K562 (cell line): Measurements from ENCODE around the gene C19orf44. TPM values are rescaled to one million over a fixed set of nuclear protein-coding genes. Genes with fewer than 3 reads are reported as not detected.

Source experiments
- ASH1L ChIP-seq: fragments of 450-650 bp; IDR thresholded peaks from 2 replicates; pipeline ENCODE4 v1.6.1; 2018; ENCODE audit warnings: borderline replicate concordance, mild to moderate bottlenecking, low read depth; ENCODE audit not compliant: partially characterized antibody
- BMI1 ChIP-seq: fragments of 150-350 bp; IDR thresholded peaks from 2 replicates; pipeline ENCODE4 v1.6.1; 2014; ENCODE audit warnings: low read length
- CHD1 ChIP-seq: fragments of 200-600 bp; sonication (generic); IDR thresholded peaks from one replicate; pipeline ENCODE4 v1.6.1; 2012; ENCODE audit warnings: mild to moderate bottlenecking, moderate library complexity, low read length, inconsistent platforms
- CXXC5 ChIP-seq: fragments of 250-450 bp; sonication (Bioruptor Pico); IDR thresholded peaks from 2 replicates; pipeline ENCODE4 v1.8.0; 2022; ENCODE audit warnings: inconsistent platforms, mild to moderate bottlenecking, moderate library complexity
- HDAC1 ChIP-seq, 2 experiments: fragments of 450-650 bp; IDR thresholded peaks; 2 replicates each; pipeline ENCODE4 v1.6.1; 2016 to 2017; ENCODE audit warnings: inconsistent platforms in 1 of 2, mild to moderate bottlenecking in 1 of 2, moderate library complexity in 1 of 2
- IRF1 ChIP-seq: sonication (generic); formaldehyde crosslinking; IDR thresholded peaks from 2 replicates; pipeline ENCODE4 v1.8.0; 2022; ENCODE audit warnings: missing genetic modification reagents, mild to moderate bottlenecking, borderline replicate concordance
- KLF1 ChIP-seq: fragments of 450-650 bp; IDR thresholded peaks from 2 replicates; pipeline ENCODE4 v1.6.1; 2016; ENCODE audit warnings: missing genetic modification characterization, missing compliant biosample characterization
- L3MBTL2 ChIP-seq: fragments of 450-650 bp; IDR thresholded peaks from 2 replicates; pipeline ENCODE4 v1.6.1; 2016; ENCODE audit warnings: mild to moderate bottlenecking, moderate library complexity
- MLX ChIP-seq, 2 experiments: fragments of 450-650 bp in 1 of 2; sonication (generic) in 1 of 2; formaldehyde crosslinking; conservative IDR thresholded peaks; 2 replicates each; pipeline versions ENCODE4 v1.4.0 to v1.8.1; 2020 to 2022; ENCODE audit warnings: mild to moderate bottlenecking in 1 of 2, missing genetic modification reagents in 1 of 2
- NFATC3 ChIP-seq: fragments of 450-650 bp; IDR thresholded peaks from 2 replicates; pipeline ENCODE4 v1.6.1; 2017; ENCODE audit warnings: mild to moderate bottlenecking
- RAD21 ChIP-seq, 2 experiments: fragments of 250-450 bp in 1 of 2; fragments of 450-650 bp in 1 of 2; sonication (Bioruptor Pico) in 1 of 2; formaldehyde crosslinking in 1 of 2; IDR thresholded peaks in 1 of 2; conservative IDR thresholded peaks in 1 of 2; 2 replicates each; pipeline versions ENCODE4 v1.4.0 to v1.8.0; 2020 to 2022; ENCODE audit warnings: mild to moderate bottlenecking in 2 of 2, moderate library complexity in 1 of 2
- RBM15 ChIP-seq: fragments of 200-400 bp; formaldehyde crosslinking; IDR thresholded peaks from 2 replicates; pipeline ENCODE4 v1.6.1; 2018; ENCODE audit warnings: mild to moderate bottlenecking, low read length, moderate library complexity; ENCODE audit not compliant: insufficient read depth
- RBM39 ChIP-seq: fragments of 200-400 bp; formaldehyde crosslinking; optimal IDR thresholded peaks from 2 replicates; pipeline ENCODE3; 2018; ENCODE audit warnings: low read depth, low read length
- RFX1 ChIP-seq: fragments of 450-650 bp; IDR thresholded peaks from 2 replicates; pipeline ENCODE4 v1.6.1; 2016; ENCODE audit warnings: mild to moderate bottlenecking, moderate library complexity
- RNF2 ChIP-seq: sonication (generic); IDR thresholded peaks from 2 replicates; pipeline ENCODE4 v1.6.1; 2016
- SAP30 ChIP-seq: fragments of 200-600 bp; sonication (generic); IDR thresholded peaks from 2 replicates; pipeline ENCODE4 v1.6.1; 2012; ENCODE audit warnings: borderline replicate concordance, low read depth, mild to moderate bottlenecking, moderate library complexity, low read length, control low read depth, inconsistent platforms; ENCODE audit not compliant: insufficient read depth, poor library complexity, severe bottlenecking
- SP1 ChIP-seq: sonication (generic); formaldehyde crosslinking; IDR thresholded peaks from 2 replicates; pipeline ENCODE4 v1.8.1; 2022; ENCODE audit warnings: mild to moderate bottlenecking, missing genetic modification reagents
- TBP ChIP-seq: optimal IDR thresholded peaks from 2 replicates; pipeline ENCODE3; 2011; ENCODE audit warnings: low read depth, low read length, improper control_type of control experiment
- ZBTB1 ChIP-seq: sonication (generic); formaldehyde crosslinking; IDR thresholded peaks from 2 replicates; pipeline ENCODE4 v1.8.1; 2023; ENCODE audit warnings: missing genetic modification reagents, low read depth, mild to moderate bottlenecking, borderline replicate concordance
- ZBTB49 ChIP-seq: sonication (generic); formaldehyde crosslinking; IDR thresholded peaks from 2 replicates; pipeline ENCODE4 v1.8.0; 2022; ENCODE audit warnings: missing genetic modification reagents, mild to moderate bottlenecking, borderline replicate concordance
- ZKSCAN8 ChIP-seq: fragments of 200-800 bp; sonication (Bioruptor generic); IDR thresholded peaks from 2 replicates; pipeline ENCODE4 v1.6.1; 2016; ENCODE audit warnings: missing genetic modification characterization, missing compliant biosample characterization
- ZNF511 ChIP-seq: sonication (generic); formaldehyde crosslinking; IDR thresholded peaks from 2 replicates; pipeline ENCODE4 v1.8.0; 2022; ENCODE audit warnings: mild to moderate bottlenecking, missing genetic modification reagents
- ZNF57 ChIP-seq: fragments of 450-650 bp; formaldehyde crosslinking; IDR thresholded peaks from 2 replicates; pipeline ENCODE4 v1.4.0; 2020; ENCODE audit warnings: mild to moderate bottlenecking, moderate library complexity
- polyA plus RNA-seq, 8 experiments: library from polyadenylated mRNA; depleted of rRNA in 4 of 8; stranded (reverse) in 5 of 8; unstranded in 3 of 8; fragments of >200 nt; fragmentation: Nextera tagmentation in 2 of 8; fragmentation: Illumina TruSeq in 1 of 8; extraction: Ambion mirVana in 2 of 8; extraction: Trizol in 1 of 8; gene quantifications; 2 replicates each; pipeline versions ENCODE4 v1.2.1 to v1.2.3, GENCODE V29; 2011 to 2014; ENCODE audit warnings: inconsistent platforms in 1 of 8, missing spikeins in 1 of 8
- total RNA-seq, 7 experiments: library from RNA; depleted of rRNA in 6 of 7; stranded (reverse); fragments of >200 nt in 6 of 7; fragmentation: Illumina TruSeq in 2 of 7; extraction: Trizol in 2 of 7; gene quantifications; 2 replicates each; pipeline versions ENCODE4 v1.2.1 to v1.2.3, GENCODE V29; 2011 to 2021; ENCODE audit warnings: low replicate concordance in 1 of 7

The C19orf44 gene
- total and polyA plus RNA-seq, 9 of the 15 experiments (the other 6 are each of a cell fraction or from before 2014, with no cell fraction given): 0.41 to 7.7 (median 3.5) TPM

- TF ChIP-seq ZBTB1 (CRISPR knock-in tag): peak; percentile 71
- no peak for TF ChIP-seq ZNF57 (CRISPR knock-in tag)
- no peak for TF ChIP-seq ASH1L
- no peak for TF ChIP-seq IRF1 (CRISPR knock-in tag)
- TF ChIP-seq RAD21 (CRISPR knock-in tag; conservative IDR thresholded peaks at IDR 0.05 in 1 of 2, IDR thresholded peaks at IDR 0.05 in 1 of 2): peak in 1 of 2 experiments; percentile 13; a peak in 1 of 4 replicates
- peak; percentile 64 for TF ChIP-seq SP1 (CRISPR knock-in tag)
- no peak for TF ChIP-seq ZKSCAN8 (CRISPR knock-in tag)
- no peak for TF ChIP-seq RNF2
- peak; percentile 72 for TF ChIP-seq CXXC5 (CRISPR knock-in tag)
- TF ChIP-seq CHD1: peak; percentile 25
- TF ChIP-seq ZNF511 (CRISPR knock-in tag): peak; percentile 31
- TF ChIP-seq L3MBTL2: peak; percentile 88
- TF ChIP-seq BMI1: peak; percentile 62; the same call in 1 of the 2 replicates
- peak; percentile 76 for TF ChIP-seq SAP30
- no peak for TF ChIP-seq NFATC3
- no peak for TF ChIP-seq TBP
- TF ChIP-seq RBM15: no peak
- TF ChIP-seq ZBTB49 (CRISPR knock-in tag): peak; percentile 85; the same call in 1 of the 2 replicates
- no peak for TF ChIP-seq MLX (CRISPR knock-in tag; conservative IDR thresholded peaks at IDR 0.05)
- no peak for TF ChIP-seq RBM39
- TF ChIP-seq RFX1: peak; percentile 93
- peak in 1 of 2 experiments; percentile 57; a peak in 1 of 4 replicates for TF ChIP-seq HDAC1 (IDR thresholded peaks at IDR 0.05)
- TF ChIP-seq KLF1 (tag): peak; percentile 79
These were observed 46.1 kb downstream of the C19orf44 start, which contains the start of gene CHERP (continued) for GRCh38 chr19:16542045-16542909.
